HL-60/S4 treated with phorbol 12-myristate 13-acetate at 8.2 ng/mL for 4 days and 3 days (cell line): ENCODE measurements around the gene CALD1.

Experiments used
- in situ Hi-C: fragments of 300-500 bp; cut with MboI; formaldehyde crosslinking; loops from 2 replicates; pipeline ENCODE4 v1.15.0; 2022; ENCODE audit warnings: low sequenced_read_pairs

CALD1 gene

GRCh38 chr7:134916171-134916883 is 136.9 kb downstream of the CALD1 start:
- in situ Hi-C loops = no loop called here

DNA sequence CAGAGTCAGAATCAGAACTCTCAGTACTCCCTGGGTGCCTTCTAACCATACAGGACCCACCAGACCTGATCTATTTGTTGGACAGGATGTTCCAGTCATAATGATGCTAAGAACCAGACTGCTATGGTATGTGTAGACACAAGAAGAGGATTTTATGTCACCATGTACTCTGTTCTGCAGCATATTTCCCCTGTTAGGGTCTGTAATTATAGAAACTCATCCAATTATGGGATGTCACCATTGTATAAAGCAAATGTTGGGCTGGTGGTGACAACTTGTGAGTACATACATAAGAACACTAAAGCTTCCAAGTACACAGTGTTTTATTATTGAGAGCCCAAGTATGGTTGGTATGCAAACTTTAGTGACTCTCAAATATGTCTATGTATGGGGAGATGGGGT is 139.8 kb downstream of the CALD1 start:
- in situ Hi-C loops = no loop called here

GRCh38 chr7:134920026-134920753 is 140.8 kb downstream of the CALD1 start:
- in situ Hi-C loops = no loop called here

GRCh38 chr7:134922720-134923704 is 143.6 kb downstream of the CALD1 start:
- in situ Hi-C loops = no loop called here

- in situ Hi-C loops = no loop called here
Measured at GRCh38 chr7:134925766-134926165, 146.3 kb downstream of the CALD1 start.

DNA sequence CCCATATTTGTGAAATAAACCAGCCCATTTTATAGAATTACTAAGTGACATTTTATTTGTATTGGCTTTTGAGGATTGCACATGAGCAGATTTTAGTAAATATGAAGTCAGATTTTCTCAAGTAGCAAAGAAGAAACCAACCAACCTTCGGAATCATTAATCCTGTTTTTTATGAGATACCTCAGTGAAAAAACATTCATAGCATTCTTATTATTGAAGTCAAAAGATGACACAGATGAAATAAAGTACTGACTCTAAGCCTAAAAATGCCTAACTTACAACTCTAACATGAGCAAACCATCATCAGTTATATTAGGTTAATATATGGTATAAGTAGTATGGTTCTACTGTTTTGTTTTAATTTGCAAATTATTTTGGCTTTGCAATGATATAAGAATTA is 147.0 kb downstream of the CALD1 start:
- in situ Hi-C loops = no loop called here

DNA sequence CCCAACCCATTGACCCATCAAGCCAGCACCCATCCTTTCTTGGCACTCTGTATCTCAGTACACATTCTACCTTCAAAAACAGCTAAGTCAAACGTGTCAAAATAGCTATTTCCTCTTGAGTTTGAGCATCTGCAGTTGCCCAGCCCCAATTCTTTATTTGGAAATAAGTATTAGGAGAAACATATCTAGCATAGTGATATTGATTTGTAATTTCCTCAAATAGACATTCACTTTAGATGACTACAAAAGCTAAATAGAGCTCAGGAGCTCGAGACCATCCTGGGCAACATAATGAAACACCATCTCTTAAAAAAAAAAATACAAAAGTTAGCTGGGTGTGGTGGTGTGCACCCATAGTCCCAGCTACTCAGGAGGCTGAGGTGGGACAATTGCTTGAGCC is 147.6 kb downstream of the CALD1 start:
- in situ Hi-C loops = no loop called here

- in situ Hi-C loops = no loop called here
Measured at GRCh38 chr7:134927723-134928122, 148.3 kb downstream of the CALD1 start.

GRCh38 chr7:134928554-134928953 is 149.1 kb downstream of the CALD1 start:
- in situ Hi-C loops = no loop called here

DNA sequence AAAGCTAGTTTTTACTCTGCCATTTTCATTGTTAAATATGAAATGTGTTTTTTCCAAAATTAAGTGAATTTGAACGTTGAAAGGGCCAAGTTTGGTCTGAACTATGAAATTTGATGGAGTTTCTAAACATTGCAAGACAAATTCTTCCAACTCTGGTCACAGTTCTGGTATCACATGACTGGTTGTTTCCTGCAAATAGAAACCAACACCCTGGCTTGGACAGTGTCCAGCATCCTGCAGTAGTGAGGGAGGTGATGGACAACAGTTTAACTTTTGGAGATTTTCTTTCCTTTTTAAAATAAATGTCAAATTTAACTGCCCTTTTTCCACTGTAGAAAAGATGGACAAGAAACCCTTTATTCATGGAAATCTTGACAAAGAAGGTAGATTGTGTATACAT is 152.1 kb downstream of the CALD1 start:
- in situ Hi-C loops = no loop called here

GRCh38 chr7:134932707-134933370 is 153.4 kb downstream of the CALD1 start:
- in situ Hi-C loops = no loop called here

GRCh38 chr7:134933460-134934068 is 154.1 kb downstream of the CALD1 start:
- in situ Hi-C loops = no loop called here

DNA sequence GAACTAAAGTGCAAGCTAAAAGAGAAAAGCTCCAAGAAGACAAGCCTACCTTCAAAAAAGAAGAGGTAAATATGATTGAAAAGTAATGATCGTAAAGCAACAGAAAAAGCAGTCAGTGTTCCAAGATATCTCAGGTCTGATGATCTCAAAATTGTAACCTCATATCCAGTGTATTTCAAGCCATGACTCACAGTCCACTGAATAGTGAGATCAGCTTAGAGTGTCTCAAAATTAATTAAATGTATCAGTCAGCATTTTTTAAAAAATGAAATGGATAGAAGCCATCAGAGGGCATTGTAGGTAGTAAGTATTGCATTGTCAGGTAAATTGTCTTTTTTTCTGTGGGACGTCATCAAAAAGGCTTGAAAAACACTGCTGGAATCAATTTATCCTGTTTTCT is 156.3 kb downstream of the CALD1 start:
- in situ Hi-C loops = no loop called here

GRCh38 chr7:134936893-134937510 is 157.6 kb downstream of the CALD1 start:
- in situ Hi-C loops = no loop called here

GRCh38 chr7:134938141-134938540 is 158.7 kb downstream of the CALD1 start:
- in situ Hi-C loops = no loop called here

- in situ Hi-C loops = no loop called here
Measured at GRCh38 chr7:134939136-134939535, 159.7 kb downstream of the CALD1 start.

GRCh38 chr7:134940729-134941128 is 161.3 kb downstream of the CALD1 start:
- in situ Hi-C loops = no loop called here

- in situ Hi-C loops = no loop called here
Measured at GRCh38 chr7:134941185-134941900, 161.9 kb downstream of the CALD1 start.

DNA sequence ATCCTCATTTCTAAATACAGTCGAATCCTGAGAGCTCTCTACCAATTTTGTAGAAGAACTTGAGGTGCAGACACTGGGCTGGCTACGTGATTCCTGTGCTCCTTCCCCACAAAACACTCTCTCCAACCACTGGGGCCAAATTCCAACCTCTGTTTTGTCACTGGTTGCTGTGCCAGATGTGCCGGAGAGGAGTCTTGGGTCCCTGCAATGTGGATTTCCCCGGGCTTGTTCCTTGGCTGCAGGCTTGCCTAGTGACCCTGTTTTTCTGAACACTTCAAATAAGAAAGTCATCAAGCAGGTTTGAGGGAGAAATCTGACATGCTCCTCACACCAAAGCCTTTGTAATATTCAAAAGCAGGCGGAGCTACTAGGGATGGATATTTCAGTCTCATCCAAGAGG is 162.5 kb downstream of the CALD1 start:
- in situ Hi-C loops = no loop called here
